Neural crest cell (in vitro differentiated cells): ENCODE results near the gene RETREG1. TPM values are rescaled to one million over a fixed set of nuclear protein-coding genes. Genes with fewer than 3 reads are reported as not detected.

Source experiments
- DNase-seq: peaks from one replicate; pipeline ENCODE4 v3.0.0; 2021; ENCODE audit warnings: low read depth, mixed read lengths, low spot score
- H3K27ac Mint-ChIP-seq: one replicate; pipeline ENCODE4 v1.8.0; 2021; ENCODE audit warnings: mild to moderate bottlenecking, mixed read lengths; ENCODE audit not compliant: unreplicated experiment
- H3K27me3 Mint-ChIP-seq: 2 replicates; pipeline ENCODE4 v1.8.0; 2021; ENCODE audit warnings: low read depth, mild to moderate bottlenecking, mixed read lengths
- H3K36me3 Mint-ChIP-seq: 2 replicates; pipeline ENCODE4 v1.8.0; 2021; ENCODE audit warnings: low read depth, mild to moderate bottlenecking, mixed read lengths
- H3K4me1 Mint-ChIP-seq: 2 replicates; pipeline ENCODE4 v1.8.0; 2021; ENCODE audit warnings: mixed read lengths
- H3K4me3 Mint-ChIP-seq: one replicate; pipeline ENCODE4 v1.8.0; 2021; ENCODE audit warnings: mild to moderate bottlenecking, mixed read lengths
- H3K9me3 Mint-ChIP-seq: 2 replicates; pipeline ENCODE4 v1.8.0; 2021; ENCODE audit warnings: mixed read lengths
- CTCF ChIP-seq: fragments of 200-600 bp; sonication (generic); conservative IDR thresholded peaks from 2 replicates; pipeline ENCODE4 v1.5.0; 2021; ENCODE audit warnings: antibody characterized with exemption, mild to moderate bottlenecking
- total RNA-seq: library from RNA; stranded (reverse); gene quantifications from 2 replicates; pipeline ENCODE4 v1.2.1, GENCODE V29; 2021

RETREG1 gene
- total RNA-seq, 1 donor from 2014 or later, result 6.2 TPM

GRCh38 chr5:16431490-16431889 lies 185.3 kb downstream of the RETREG1 start:
- Mint-ChIP-seq H3K36me3 (no peaks in the 10 kb centered on the region), H3K9me3 (no peaks in the 10 kb centered on the region), H3K27me3 (peaks cover 9% of the 10 kb centered on the region), H3K4me1 (peaks cover 17% of the 10 kb centered on the region), H3K4me3 (no peak overlapping the region), H3K27ac (no peak overlapping the region)
- DNase-seq, result no peak
- no peak for TF ChIP-seq CTCF

GRCh38 chr5:16430349-16431089 lies 186.3 kb downstream of the RETREG1 start:
- no peak for TF ChIP-seq CTCF
- peaks cover 9% of the 10 kb centered on the region for H3K27me3 Mint-ChIP-seq
- H3K27ac Mint-ChIP-seq, result no peak overlapping the region
- peaks cover 17% of the 10 kb centered on the region for H3K4me1 Mint-ChIP-seq
- H3K9me3 Mint-ChIP-seq, result no peaks in the 10 kb centered on the region
- no peak overlapping the region for H3K4me3 Mint-ChIP-seq
- no peaks in the 10 kb centered on the region for H3K36me3 Mint-ChIP-seq
- no peak for DNase-seq

GRCh38 chr5:16428359-16428758 lies 188.4 kb downstream of the RETREG1 start:
- TF ChIP-seq CTCF, result no peak
- H3K27me3 Mint-ChIP-seq, result peaks cover 7% of the 10 kb centered on the region
- H3K9me3 Mint-ChIP-seq, result no peaks in the 10 kb centered on the region
- no peak for DNase-seq
- no peak overlapping the region for H3K4me3 Mint-ChIP-seq
- no peak overlapping the region for H3K27ac Mint-ChIP-seq
- H3K4me1 Mint-ChIP-seq, result peaks cover 17% of the 10 kb centered on the region
- no peaks in the 10 kb centered on the region for H3K36me3 Mint-ChIP-seq

GRCh38 chr5:16427587-16427986 lies 189.2 kb downstream of the RETREG1 start:
- H3K4me1 Mint-ChIP-seq, result peaks cover 17% of the 10 kb centered on the region
- no peaks in the 10 kb centered on the region for H3K36me3 Mint-ChIP-seq
- DNase-seq, result no peak
- no peaks in the 10 kb centered on the region for H3K9me3 Mint-ChIP-seq
- no peak overlapping the region for H3K4me3 Mint-ChIP-seq
- no peak for TF ChIP-seq CTCF
- no peak overlapping the region for H3K27ac Mint-ChIP-seq
- peaks cover 7% of the 10 kb centered on the region for H3K27me3 Mint-ChIP-seq

Other genes starting within 250 kb of the RETREG1 start
- 23.9 and 24.0 TPM in 2 replicates for gene ZNF622, start 151.2 kb downstream of the RETREG1 start, total RNA-seq